ENCODE data around the gene RALGAPA2.

GRCh38 chr20:20603339-20603990 is 109.0 kb downstream of the RALGAPA2 start:
- TF ChIP-seq HNRNPLL (IDR thresholded peaks at IDR 0.05; ENCODE audit: low read depth, low read length, poor library complexity, severe bottlenecking) (no peak), KMT2A (CRISPR knock-in tag; IDR thresholded peaks at IDR 0.05) (no peak), CTCF (CRISPR knock-in tag; IDR thresholded peaks at IDR 0.05) (no peak), ZNF124 (CRISPR knock-in tag; IDR thresholded peaks at IDR 0.05) (no peak), ATF1 (CRISPR knock-in tag; IDR thresholded peaks at IDR 0.05) (no peak), POLR2A (IDR thresholded peaks at IDR 0.05; ENCODE audit: insufficient read depth in 1 of 2, low read depth in 2 of 2, low read length in 2 of 2) (no peak), YY1 (IDR thresholded peaks at IDR 0.05; ENCODE audit: insufficient read depth, insufficient replicate concordance, low read depth, low read length) (no peak), EED (CRISPR knock-in tag; IDR thresholded peaks at IDR 0.05) (no peak), NFIC (IDR thresholded peaks at IDR 0.05; ENCODE audit: low read length) (no peak), KAT8 (CRISPR knock-in tag; IDR thresholded peaks at IDR 0.05) (no peak), PHF20 (CRISPR knock-in tag; IDR thresholded peaks at IDR 0.05) (no peak), ZNF160 (CRISPR knock-in tag; IDR thresholded peaks at IDR 0.05) (no peak)

Data from HepG2 (cell line).